Body of pancreas (tissue), 4 donors: ENCODE results near the gene PRR18. TPM values are rescaled to one million over a fixed set of nuclear protein-coding genes. Genes with fewer than 3 reads are reported as not detected.

Experiments
- ATAC-seq: fragments of 150-250 bp; one replicate; pipeline ENCODE4 v1.9.1; 2016
- DNase-seq, 4 donors: peaks; one replicate each; pipeline ENCODE4 v3.0.0-alpha.2; 2019
- H3K27ac ChIP-seq, 4 donors: fragments of 200-600 bp; sonication (generic); 1 replicate in 3 of 4; 2 replicates in 1 of 4; pipeline versions ENCODE4 v1.5.1 to v1.6.1; 2016 to 2019; ENCODE audit warnings: mild to moderate bottlenecking in 1 of 4, mixed read lengths in 1 of 4, moderate library complexity in 1 of 4
- H3K27me3 ChIP-seq, 2 donors: fragments of 200-600 bp; sonication (generic); one replicate each; pipeline ENCODE4 v1.6.0; 2016; ENCODE audit warnings: mild to moderate bottlenecking in 1 of 2
- H3K36me3 ChIP-seq, 2 donors: fragments of 200-600 bp; sonication (generic); replicated peaks in 1 of 2; 2 replicates each; pipeline ENCODE4 v1.5.1; 2016; ENCODE audit warnings: low read depth in 2 of 2; ENCODE audit not compliant: insufficient read depth in 1 of 2
- H3K4me1 ChIP-seq: fragments of 200-600 bp; sonication (generic); one replicate; pipeline ENCODE4 v1.6.0; 2016
- H3K4me3 ChIP-seq, 2 donors: fragments of 200-600 bp; sonication (generic); 1 replicate in 1 of 2; 2 replicates in 1 of 2; pipeline ENCODE4 v1.5.1; 2016 to 2019
- H3K9me3 ChIP-seq, 3 donors: fragments of 200-600 bp; sonication (generic); 1 replicate in 2 of 3; 2 replicates in 1 of 3; pipeline ENCODE4 v1.5.1; 2016
- POLR2A ChIP-seq, 3 donors: fragments of 450-650 bp; IDR thresholded peaks; one replicate each; pipeline ENCODE4 v1.6.1; 2016; ENCODE audit warnings: antibody characterized with exemption in 3 of 3, mild to moderate bottlenecking in 2 of 3
- whole genome bisulfite sequencing, 2 donors: methylation state at CpG; one replicate each; pipeline ENCODE4 v1.1.5; 2017; 5-methylcytosine and 5-hydroxymethylcytosine counted together
- intact Hi-C: fragments of 100-400 bp; cut with DNase I; formaldehyde crosslinking; loops from one replicate; pipeline ENCODE4 v1.15.1; 2023
- total RNA-seq, 2 donors: library from RNA; depleted of rRNA; stranded (reverse); fragments of >200 nt; gene quantifications; one replicate each; pipeline ENCODE4 v1.1.0, GENCODE V29; 2016
- TF ChIP-seq, protein P1 (sequence below), 7 experiments: fragments of 450-650 bp in 4 of 7; fragments of 200-600 bp in 3 of 7; sonication (generic) in 3 of 7; IDR thresholded peaks; one replicate each; pipeline ENCODE4 v1.5.1; 2016 to 2019; ENCODE audit warnings: antibody characterized with exemption in 7 of 7

The PRR18 gene
- total RNA-seq, 2 donors from 2014 or later: not detected

DNA sequence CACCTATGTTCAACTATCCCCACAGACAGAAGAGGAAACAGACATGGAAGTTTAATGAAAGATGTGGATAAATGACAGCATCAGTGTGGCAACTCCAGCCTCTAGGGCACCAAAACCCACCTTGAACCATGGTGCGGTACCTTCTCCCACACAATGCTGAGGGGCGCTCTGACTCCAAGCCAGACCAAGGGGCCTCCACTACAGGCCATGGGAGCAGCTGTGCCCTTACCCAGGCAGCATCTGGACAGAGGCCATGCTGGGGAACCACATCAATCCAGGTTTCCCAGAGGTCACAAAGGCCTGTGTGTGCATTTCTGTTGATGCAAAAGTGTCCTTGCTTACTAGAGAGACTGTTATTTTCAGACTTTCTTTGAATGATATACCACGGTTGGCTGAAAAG, 4.1 kb downstream of the PRR18 start:
- no peaks in the 10 kb centered on the region for H3K36me3 ChIP-seq
- WGBS, 2 donors: 73 to 80% methylated on average over 3 of the region's 3 CpGs
- intact Hi-C loops: no loop called here

DNA sequence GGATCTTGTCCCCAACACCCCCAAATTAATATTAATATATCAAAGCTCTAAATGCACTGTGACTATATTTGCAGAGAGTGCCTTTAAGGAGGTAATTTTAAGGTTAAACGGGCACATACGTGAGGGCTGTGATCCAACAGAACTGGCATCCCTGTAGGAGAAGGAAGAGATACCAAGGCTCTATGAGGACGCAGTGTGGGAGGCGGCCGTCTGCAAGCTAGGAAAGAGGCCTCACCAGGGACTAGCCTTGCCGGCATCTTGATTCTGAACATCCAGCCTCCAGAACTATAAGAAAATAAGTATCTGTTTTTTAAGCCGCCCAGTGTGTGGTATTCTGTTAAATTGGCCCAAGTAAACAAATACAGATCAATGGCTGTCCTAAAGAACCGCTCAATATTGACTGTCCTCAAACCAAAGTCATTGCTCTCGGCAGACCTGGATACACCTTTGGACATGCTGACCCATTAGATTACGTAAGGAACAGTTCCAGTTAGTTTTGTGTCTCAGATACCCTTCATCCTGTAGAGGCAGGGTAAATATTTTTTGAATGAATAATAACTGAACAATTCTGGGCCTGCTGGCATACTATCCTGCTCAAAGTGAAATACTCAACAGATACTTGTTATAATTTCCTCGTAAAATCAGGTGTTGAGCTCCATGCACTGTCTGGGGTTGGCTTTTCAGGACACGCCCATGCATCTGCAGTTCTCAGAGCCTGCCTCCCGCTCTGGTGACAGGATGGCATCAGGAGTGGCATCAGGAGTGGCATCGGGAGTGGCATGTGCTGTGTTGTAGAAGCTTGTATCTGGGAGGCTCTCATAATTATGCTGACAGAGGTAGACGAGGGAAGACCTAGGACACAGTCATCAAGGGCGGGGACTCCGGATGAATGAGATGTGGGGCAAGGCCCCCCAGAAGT, 6.3 kb downstream of the PRR18 start:
- H3K27me3 ChIP-seq: no peaks in the 10 kb centered on the region
- WGBS, 2 donors: 81 to 89% methylated on average over 17 of the region's 17 CpGs
- ATAC-seq (no peak), DNase-seq (no peak)
- H3K4me1 ChIP-seq: peaks cover 5% of the 10 kb centered on the region
- H3K36me3 ChIP-seq: no peaks in the 10 kb centered on the region
- no peak overlapping the region for H3K4me3 ChIP-seq
- TF ChIP-seq, protein P1, sequence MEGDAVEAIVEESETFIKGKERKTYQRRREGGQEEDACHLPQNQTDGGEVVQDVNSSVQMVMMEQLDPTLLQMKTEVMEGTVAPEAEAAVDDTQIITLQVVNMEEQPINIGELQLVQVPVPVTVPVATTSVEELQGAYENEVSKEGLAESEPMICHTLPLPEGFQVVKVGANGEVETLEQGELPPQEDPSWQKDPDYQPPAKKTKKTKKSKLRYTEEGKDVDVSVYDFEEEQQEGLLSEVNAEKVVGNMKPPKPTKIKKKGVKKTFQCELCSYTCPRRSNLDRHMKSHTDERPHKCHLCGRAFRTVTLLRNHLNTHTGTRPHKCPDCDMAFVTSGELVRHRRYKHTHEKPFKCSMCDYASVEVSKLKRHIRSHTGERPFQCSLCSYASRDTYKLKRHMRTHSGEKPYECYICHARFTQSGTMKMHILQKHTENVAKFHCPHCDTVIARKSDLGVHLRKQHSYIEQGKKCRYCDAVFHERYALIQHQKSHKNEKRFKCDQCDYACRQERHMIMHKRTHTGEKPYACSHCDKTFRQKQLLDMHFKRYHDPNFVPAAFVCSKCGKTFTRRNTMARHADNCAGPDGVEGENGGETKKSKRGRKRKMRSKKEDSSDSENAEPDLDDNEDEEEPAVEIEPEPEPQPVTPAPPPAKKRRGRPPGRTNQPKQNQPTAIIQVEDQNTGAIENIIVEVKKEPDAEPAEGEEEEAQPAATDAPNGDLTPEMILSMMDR (IDR thresholded peaks at IDR 0.05): no peak
- no peak for TF ChIP-seq POLR2A (IDR thresholded peaks at IDR 0.05)
- intact Hi-C loops: no loop called here
- no peaks in the 10 kb centered on the region for H3K9me3 ChIP-seq
- H3K27ac ChIP-seq: no peak overlapping the region

More for the DNA sequence above, 4.1 kb downstream of the PRR18 start:
- no peaks in the 10 kb centered on the region for H3K9me3 ChIP-seq
- no peak overlapping the region for H3K4me3 ChIP-seq
- no peak for ATAC-seq
- peaks cover 22% of the 10 kb centered on the region for H3K4me1 ChIP-seq
- no peak overlapping the region for H3K27ac ChIP-seq
- no peak for TF ChIP-seq POLR2A (IDR thresholded peaks at IDR 0.05)
- TF ChIP-seq, protein P1 (IDR thresholded peaks at IDR 0.05): no peak
- peaks cover 0 to 4% of the 10 kb centered on the region in 2 donors for H3K27me3 ChIP-seq
- DNase-seq: no peak

DNA sequence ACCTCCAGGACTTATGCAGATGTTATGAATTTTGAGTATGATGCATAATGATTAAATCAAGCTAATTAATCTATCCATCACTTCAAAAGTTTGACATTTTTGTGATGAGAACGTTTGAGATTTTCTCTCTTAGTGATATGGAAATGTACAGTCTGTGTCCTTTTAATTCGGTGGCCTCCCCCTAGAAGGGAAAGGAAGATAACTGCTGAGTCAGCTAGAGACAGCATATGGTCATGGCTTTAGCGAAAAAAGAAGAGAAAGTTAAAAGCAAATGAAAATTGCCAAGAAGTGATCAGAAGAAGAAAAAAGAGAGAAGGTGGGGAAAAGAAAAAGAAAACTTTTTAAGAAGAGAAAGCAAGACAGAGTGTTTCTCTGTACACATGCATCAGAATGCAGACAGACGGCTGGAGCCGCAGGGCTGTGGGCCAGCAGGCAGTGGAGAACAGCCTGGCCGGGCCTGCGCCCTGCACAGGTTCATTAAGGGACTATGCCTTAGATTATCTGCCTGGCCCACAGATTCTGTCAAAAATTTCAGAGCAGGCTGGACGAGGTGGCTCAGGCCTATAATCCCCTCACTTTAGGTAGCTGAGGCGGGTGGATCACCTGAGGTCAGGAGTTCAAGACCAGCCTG, 7.7 kb downstream of the PRR18 start:
- DNase-seq (no peak), ATAC-seq (no peak)
- WGBS, 2 donors: 78 to 83% methylated on average over 9 of the region's 9 CpGs
- Histone ChIP-seq H3K36me3 (no peaks in the 10 kb centered on the region), H3K4me3 (no peak overlapping the region), H3K4me1 (no peaks in the 10 kb centered on the region), H3K9me3 (no peaks in the 10 kb centered on the region), H3K27ac (no peak overlapping the region), H3K27me3 (no peaks in the 10 kb centered on the region)
- TF ChIP-seq, protein P1 (IDR thresholded peaks at IDR 0.05): no peak
- intact Hi-C loops: no loop called here

DNA sequence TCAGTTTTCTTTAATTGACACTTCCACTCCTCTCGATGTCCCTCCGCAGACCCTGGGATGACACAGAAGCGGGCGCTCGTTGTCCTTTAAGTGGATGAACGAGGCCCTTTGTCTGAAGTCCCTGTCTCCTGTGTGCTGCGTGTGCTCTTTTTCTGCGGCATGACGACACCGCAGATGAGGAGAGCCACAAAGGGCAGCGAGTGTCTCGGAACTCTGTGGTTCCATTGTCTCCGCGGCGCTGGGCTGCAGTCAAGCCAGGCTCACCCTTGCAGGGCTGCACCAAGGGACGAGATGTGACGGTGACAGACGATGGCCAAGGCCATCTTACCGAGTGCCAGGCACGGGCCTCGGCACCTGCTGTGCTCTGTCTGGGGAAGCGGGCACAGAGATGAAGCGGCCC, 10.6 kb downstream of the PRR18 start:
- H3K36me3 ChIP-seq: no peaks in the 10 kb centered on the region
- ATAC-seq: no peak
- WGBS, 2 donors: 85 to 90% methylated on average over 23 of the region's 23 CpGs
- TF ChIP-seq, protein P1 (IDR thresholded peaks at IDR 0.05): no peak
- no peak for TF ChIP-seq POLR2A (IDR thresholded peaks at IDR 0.05)
- peaks cover 0 to 4% of the 10 kb centered on the region in 2 donors for H3K27me3 ChIP-seq
- no peak for DNase-seq
- no peaks in the 10 kb centered on the region for H3K9me3 ChIP-seq
- H3K4me3 ChIP-seq: no peak overlapping the region
- H3K27ac ChIP-seq: no peak overlapping the region
- intact Hi-C loops: no loop called here
- no peaks in the 10 kb centered on the region for H3K4me1 ChIP-seq
